Measurements from ENCODE around the gene MIER2.

- no peak for TF ChIP-seq CTCF (IDR thresholded peaks at IDR 0.05)
- TF ChIP-seq POLR2A (IDR thresholded peaks at IDR 0.05), result no peak
These were observed 51.6 kb downstream of the MIER2 start for GRCh38 chr19:292951-293350.

Measured in body of pancreas (tissue), 4 donors.